Mesenchymal stem cell (in vitro differentiated cells and primary cell): ENCODE measurements around the gene LRRC45.

Experiments used
- DNase-seq: peaks from one replicate; pipeline ENCODE4 v3.0.0-alpha.2; 2013
- H2AFZ ChIP-seq: one replicate; pipeline ENCODE4 v1.6.1; 2013; ENCODE audit warnings: low read depth, mild to moderate bottlenecking, control low read depth, inconsistent platforms, low read length, moderate library complexity
- H2AK5ac ChIP-seq: 2 replicates; pipeline ENCODE4 v1.6.1; 2013; ENCODE audit warnings: low read length, moderate library complexity, mild to moderate bottlenecking, inconsistent platforms; ENCODE audit not compliant: severe bottlenecking
- H2BK120ac ChIP-seq: one replicate; pipeline ENCODE4 v1.6.1; 2013; ENCODE audit warnings: low read depth, mild to moderate bottlenecking, inconsistent platforms, low read length, moderate library complexity
- H2BK12ac ChIP-seq, 2 experiments: one replicate each; pipeline ENCODE4 v1.6.1; 2013; ENCODE audit warnings: inconsistent platforms in 2 of 2, low read length in 2 of 2, mild to moderate bottlenecking in 2 of 2, moderate library complexity in 2 of 2, control low read depth in 1 of 2
- H2BK15ac ChIP-seq: one replicate; pipeline ENCODE4 v1.6.1; 2013; ENCODE audit warnings: mild to moderate bottlenecking, low read depth, inconsistent platforms; ENCODE audit not compliant: poor library complexity, severe bottlenecking
- H2BK5ac ChIP-seq: 2 replicates; pipeline ENCODE4 v1.6.1; 2013; ENCODE audit warnings: low read depth, mild to moderate bottlenecking, low read length, control low read depth, inconsistent platforms; ENCODE audit not compliant: poor library complexity, severe bottlenecking
- H3K14ac ChIP-seq, 2 experiments: one replicate each; pipeline ENCODE4 v1.6.1; 2013; ENCODE audit warnings: inconsistent platforms in 2 of 2, low read length in 2 of 2, control low read depth in 1 of 2, mild to moderate bottlenecking in 1 of 2, moderate library complexity in 1 of 2
- H3K18ac ChIP-seq, 2 experiments: one replicate each; pipeline ENCODE4 v1.6.1; 2013; ENCODE audit warnings: inconsistent platforms in 2 of 2, low read length in 2 of 2, control low read depth in 1 of 2, low read depth in 1 of 2, mild to moderate bottlenecking in 1 of 2
- H3K23ac ChIP-seq, 2 experiments: one replicate each; pipeline ENCODE4 v1.6.1; 2013; ENCODE audit warnings: inconsistent platforms in 2 of 2, low read length in 2 of 2, mild to moderate bottlenecking in 2 of 2, moderate library complexity in 2 of 2, control low read depth in 1 of 2
- H3K27ac ChIP-seq: 2 replicates; pipeline ENCODE4 v1.5.1; 2013; ENCODE audit warnings: mild to moderate bottlenecking, moderate library complexity, low read length, control low read depth, inconsistent platforms; ENCODE audit not compliant: poor library complexity, severe bottlenecking
- H3K27me3 ChIP-seq, 2 experiments: 2 replicates each; pipeline versions ENCODE4 v1.6.1 to v1.7.0; 2013; ENCODE audit warnings: low read length in 2 of 2, mild to moderate bottlenecking in 2 of 2, moderate library complexity in 2 of 2, control low read depth in 1 of 2, inconsistent platforms in 1 of 2; ENCODE audit not compliant: control insufficient read depth in 1 of 2, insufficient read depth in 1 of 2
- H3K36me3 ChIP-seq, 2 experiments: 2 replicates each; pipeline versions ENCODE4 v1.6.1 to v1.7.0; 2013; ENCODE audit warnings: low read length in 2 of 2, control low read depth in 1 of 2, inconsistent platforms in 1 of 2, low read depth in 1 of 2, mild to moderate bottlenecking in 1 of 2; ENCODE audit not compliant: insufficient read depth in 2 of 2, control insufficient read depth in 1 of 2
- H3K4ac ChIP-seq, 2 experiments: one replicate each; pipeline ENCODE4 v1.6.1; 2013; ENCODE audit warnings: inconsistent platforms in 2 of 2, low read length in 2 of 2, mild to moderate bottlenecking in 2 of 2, moderate library complexity in 2 of 2, control low read depth in 1 of 2, low read depth in 1 of 2
- H3K4me1 ChIP-seq: 2 replicates; pipeline ENCODE4 v1.6.1; 2013; ENCODE audit warnings: low read depth, low read length, control low read depth; ENCODE audit not compliant: control insufficient read depth, insufficient read depth
- H3K4me2 ChIP-seq: 2 replicates; pipeline ENCODE4 v1.6.1; 2013; ENCODE audit warnings: low read length, mild to moderate bottlenecking, inconsistent platforms; ENCODE audit not compliant: poor library complexity, severe bottlenecking
- H3K4me3 ChIP-seq, 2 experiments: 2 replicates each; pipeline versions ENCODE4 v1.5.1 to v1.7.0; 2013; ENCODE audit warnings: low read length in 2 of 2, mild to moderate bottlenecking in 2 of 2, control low read depth in 1 of 2, low read depth in 1 of 2; ENCODE audit not compliant: insufficient read depth in 1 of 2
- H3K79me1 ChIP-seq: replicated peaks from 2 replicates; pipeline ENCODE4 v1.6.1; 2013; ENCODE audit warnings: mild to moderate bottlenecking, control low read depth, low read length, inconsistent platforms; ENCODE audit not compliant: poor library complexity, severe bottlenecking
- H3K9ac ChIP-seq: 2 replicates; pipeline ENCODE4 v1.7.0; 2013; ENCODE audit warnings: mild to moderate bottlenecking, low read length, moderate library complexity
- H3K9me3 ChIP-seq: 2 replicates; pipeline ENCODE4 v1.7.0; 2013; ENCODE audit warnings: mild to moderate bottlenecking, low read length; ENCODE audit not compliant: control insufficient read depth
- H4K8ac ChIP-seq: one replicate; pipeline ENCODE4 v1.6.1; 2013; ENCODE audit warnings: inconsistent platforms, mild to moderate bottlenecking, low read length, moderate library complexity
- H4K91ac ChIP-seq: one replicate; pipeline ENCODE4 v1.6.1; 2013; ENCODE audit warnings: mild to moderate bottlenecking, low read length, inconsistent platforms
- WGBS: methylation state at CpG from one replicate; pipeline ENCODE4 v1.1.7; 2013; ENCODE audit warnings: mixed read lengths; 5-methylcytosine and 5-hydroxymethylcytosine counted together

LRRC45 gene

GRCh38 chr17:82055023-82055964 is 32.2 kb downstream of the LRRC45 start:
- H3K9me3 ChIP-seq, result no peaks in the 10 kb centered on the region
- H3K23ac ChIP-seq, result no peak overlapping the region
- no peak overlapping the region for H4K91ac ChIP-seq
- no peak overlapping the region for H3K14ac ChIP-seq
- no peak overlapping the region for H3K4me2 ChIP-seq
- 94% methylated on average over 25 of the region's 26 CpGs for WGBS
- no peak overlapping the region for H2BK120ac ChIP-seq
- H2AK5ac ChIP-seq, result no peak overlapping the region
- no peak overlapping the region for H3K27ac ChIP-seq
- H2AFZ ChIP-seq, result no peak overlapping the region
- H3K36me3 ChIP-seq, result peaks cover 64 to 79% of the 10 kb centered on the region in 2 experiments
- no peaks in the 10 kb centered on the region for H3K27me3 ChIP-seq
- no peak overlapping the region for H2BK15ac ChIP-seq
- peaks cover 41% of the 10 kb centered on the region for H3K79me1 ChIP-seq
- no peak overlapping the region for H2BK12ac ChIP-seq
- no peak overlapping the region for H3K4me3 ChIP-seq
- no peak overlapping the region for H3K4ac ChIP-seq
- peaks cover 31% of the 10 kb centered on the region for H3K4me1 ChIP-seq
- H3K9ac ChIP-seq, result no peak overlapping the region
- DNase-seq, result no peak
- no peak overlapping the region for H4K8ac ChIP-seq
- H3K18ac ChIP-seq, result no peak overlapping the region
- no peak overlapping the region for H2BK5ac ChIP-seq

- Histone ChIP-seq H4K8ac (no peak overlapping the region), H3K14ac (no peak overlapping the region), H3K27me3 (no peaks in the 10 kb centered on the region), H2AFZ (no peak overlapping the region), H3K4ac (no peak overlapping the region), H2AK5ac (no peak overlapping the region), H2BK120ac (no peak overlapping the region), H3K9me3 (no peaks in the 10 kb centered on the region), H3K23ac (no peak overlapping the region), H4K91ac (no peak overlapping the region), H3K4me2 (no peak overlapping the region), H3K4me1 (peaks cover 24% of the 10 kb centered on the region), H3K4me3 (no peak overlapping the region), H3K79me1 (peaks cover 36% of the 10 kb centered on the region), H3K18ac (no peak overlapping the region), H3K9ac (no peak overlapping the region), H3K27ac (no peak overlapping the region), H2BK5ac (no peak overlapping the region), H3K36me3 (peaks cover 73 to 82% of the 10 kb centered on the region in 2 experiments), H2BK12ac (no peak overlapping the region), H2BK15ac (no peak overlapping the region)
- WGBS, result 95% methylated on average over 28 of the region's 28 CpGs
- no peak for DNase-seq
Measured at GRCh38 chr17:82055965-82056728, 33.0 kb downstream of the LRRC45 start.

GRCh38 chr17:82056729-82057621 is 33.9 kb downstream of the LRRC45 start:
- Histone ChIP-seq H4K91ac (no peak overlapping the region), H3K4ac (no peak overlapping the region), H3K18ac (no peak overlapping the region), H2BK120ac (no peak overlapping the region), H3K4me2 (no peak overlapping the region), H3K14ac (no peak overlapping the region), H2AFZ (no peak overlapping the region), H3K23ac (no peak overlapping the region), H3K27ac (no peak overlapping the region), H3K4me1 (peaks cover 24% of the 10 kb centered on the region), H4K8ac (no peak overlapping the region), H2BK12ac (no peak overlapping the region), H2BK15ac (no peak overlapping the region), H3K9ac (no peak overlapping the region), H3K4me3 (no peak overlapping the region), H3K27me3 (no peaks in the 10 kb centered on the region), H3K36me3 (peaks cover 79 to 90% of the 10 kb centered on the region in 2 experiments), H3K79me1 (peaks cover 38% of the 10 kb centered on the region), H2AK5ac (no peak overlapping the region), H3K9me3 (no peaks in the 10 kb centered on the region), H2BK5ac (no peak overlapping the region)
- no peak for DNase-seq
- 93% methylated on average over 29 of the region's 29 CpGs for WGBS
